OCI-M1 (cell line): Measurements from ENCODE around the gene SLC7A8.

Source experiments
- DNase-seq: peaks from one replicate; lab custom pipeline; 2025; lab: John Stamatoyannopoulos, UW

Gene SLC7A8

DNA sequence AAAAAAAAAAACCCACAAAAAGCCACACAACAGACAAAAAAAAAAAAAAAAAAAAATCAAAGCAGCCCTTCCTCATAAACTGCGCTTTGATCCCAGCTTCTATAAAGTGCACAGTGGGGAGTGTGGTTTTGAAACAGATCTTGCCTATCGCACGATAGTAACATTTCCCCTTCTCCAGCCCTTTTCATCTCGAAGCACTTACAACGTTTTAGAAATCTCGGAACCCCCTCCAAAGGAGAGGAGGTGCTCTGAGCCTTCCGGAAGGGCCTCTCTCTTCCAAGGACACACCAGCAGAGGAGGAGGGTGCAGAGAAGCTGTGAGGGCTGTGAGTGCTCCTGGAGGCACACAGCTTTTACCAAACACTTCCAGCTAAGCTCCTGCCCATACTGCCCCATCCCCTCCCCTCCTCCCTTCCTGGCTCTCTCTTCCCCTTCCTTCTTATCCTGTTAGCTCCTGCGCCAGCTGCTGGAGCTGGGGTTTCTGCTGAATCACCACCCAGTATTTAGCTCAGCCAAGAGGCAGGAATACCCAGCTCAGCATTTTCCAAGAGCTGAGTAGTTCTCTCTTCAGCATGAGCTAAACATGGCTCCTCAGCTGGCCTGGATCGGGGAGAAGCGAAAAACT, 28.4 kb downstream of the SLC7A8 start:
- peak; percentile 43 for DNase-seq

DNA sequence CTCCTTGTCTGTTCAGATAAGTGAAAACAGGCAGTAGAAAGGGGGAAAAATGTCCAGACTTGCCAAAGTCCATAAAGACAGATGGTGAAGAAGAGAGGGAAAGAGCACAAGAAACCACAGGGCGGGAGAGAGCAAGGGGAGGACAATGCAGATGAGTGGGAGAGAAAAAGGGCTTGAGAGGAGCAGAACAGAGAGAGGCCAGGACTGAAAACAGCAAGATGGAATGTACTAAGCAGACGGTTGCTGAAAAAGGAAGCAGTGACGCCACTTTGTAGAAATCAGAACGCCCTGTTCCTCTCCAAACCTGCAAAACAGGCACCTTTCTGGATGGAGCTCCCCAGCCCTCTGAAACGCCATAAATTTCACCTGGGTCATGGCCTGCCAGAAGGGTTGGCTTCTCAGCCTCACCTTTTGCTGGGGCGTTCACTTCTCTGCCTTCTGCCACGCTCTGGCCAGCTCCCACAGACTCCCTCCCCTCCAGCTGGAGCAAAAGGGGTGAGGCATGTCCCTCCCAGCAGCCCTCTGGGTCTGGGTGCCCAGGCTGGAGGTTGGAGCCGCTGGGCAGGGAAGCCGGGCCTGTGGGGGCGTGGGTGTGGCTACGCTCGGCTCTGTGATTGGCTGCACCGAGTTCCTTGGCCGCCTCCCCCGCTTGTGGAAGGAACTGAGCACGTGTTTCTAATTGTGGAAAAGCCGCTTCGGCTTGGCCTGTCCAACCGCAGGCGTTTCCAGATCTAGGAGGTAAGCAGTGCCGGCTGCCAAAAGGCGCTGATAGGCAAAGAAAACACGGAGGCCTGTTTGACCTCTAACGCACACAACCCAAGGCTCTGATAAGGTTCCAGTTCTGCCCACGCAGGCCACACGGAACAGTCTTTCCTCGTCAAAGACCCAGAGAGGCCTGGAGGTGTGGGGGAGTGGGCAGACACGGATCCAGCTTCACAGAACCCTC, 29.3 kb downstream of the SLC7A8 start:
- DNase-seq: peak; percentile 83

DNA sequence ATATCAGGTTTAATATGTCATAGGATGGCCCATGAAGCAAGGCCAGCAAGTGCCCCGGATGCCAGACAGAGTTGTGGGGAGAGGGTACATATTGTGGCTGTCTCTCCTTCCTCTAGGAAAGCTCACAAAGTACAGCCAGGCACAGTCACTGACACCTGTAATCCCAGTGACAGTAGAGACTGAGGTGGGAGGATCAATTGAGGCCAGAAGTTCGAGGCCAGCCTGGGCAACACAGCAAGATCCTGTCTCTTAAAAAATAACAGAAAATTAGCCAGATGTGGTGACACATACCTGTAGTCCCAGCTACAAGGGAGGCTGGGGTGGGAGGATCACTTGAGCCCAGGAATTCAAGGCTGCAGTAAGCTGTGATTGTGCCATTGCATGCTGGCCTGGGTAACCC, 32.1 kb downstream of the SLC7A8 start:
- DNase-seq: no peak

DNA sequence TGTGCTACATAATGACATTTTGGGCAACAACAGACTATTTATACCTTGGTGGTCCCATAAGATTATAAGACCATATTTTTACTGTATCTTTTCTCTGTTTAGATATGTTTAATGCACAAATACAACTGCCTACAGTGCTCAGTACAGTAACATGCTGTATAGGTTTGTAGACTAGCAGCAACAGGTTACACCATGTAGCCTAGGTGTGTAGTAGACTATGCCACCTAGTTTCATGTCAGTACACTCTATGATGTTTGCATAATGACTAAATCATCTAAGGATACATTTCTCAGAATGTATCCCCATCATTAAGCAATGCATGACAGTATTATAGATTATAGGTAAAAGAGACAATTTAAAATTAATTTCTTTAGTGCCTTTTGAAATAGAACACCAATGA, 33.7 kb downstream of the SLC7A8 start:
- DNase-seq: no peak

DNA sequence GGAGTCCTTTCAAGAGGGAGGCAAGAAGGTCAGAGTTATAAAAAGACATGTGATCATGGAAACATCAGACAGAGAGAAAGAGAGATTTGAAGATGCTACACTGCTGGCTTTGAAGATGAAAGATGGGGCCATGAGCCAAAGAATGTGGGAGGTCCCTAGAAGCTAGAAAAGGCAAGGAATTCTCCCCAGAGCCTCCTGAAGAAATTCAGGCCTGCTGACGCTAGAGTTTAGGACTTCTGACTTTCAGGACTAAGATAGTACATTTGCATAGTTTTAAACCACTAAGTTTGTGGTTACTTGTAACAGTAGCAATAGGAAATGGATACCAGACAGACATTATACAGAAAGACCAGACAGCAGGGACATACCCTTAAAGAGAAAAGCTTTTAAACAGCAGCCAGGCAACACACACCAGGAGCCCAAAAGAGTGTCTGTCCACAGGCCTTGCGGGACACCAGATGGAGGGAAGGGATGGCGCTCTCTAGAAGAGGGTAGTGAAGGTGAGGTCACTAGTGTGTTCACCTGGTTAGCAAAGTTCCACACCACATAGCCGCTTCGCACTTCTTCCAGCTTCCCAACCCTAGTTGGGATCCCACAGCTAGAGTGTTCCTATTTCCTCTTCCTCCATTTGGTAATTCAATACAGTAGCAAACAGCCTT, 34.7 kb downstream of the SLC7A8 start:
- no peak for DNase-seq

DNA sequence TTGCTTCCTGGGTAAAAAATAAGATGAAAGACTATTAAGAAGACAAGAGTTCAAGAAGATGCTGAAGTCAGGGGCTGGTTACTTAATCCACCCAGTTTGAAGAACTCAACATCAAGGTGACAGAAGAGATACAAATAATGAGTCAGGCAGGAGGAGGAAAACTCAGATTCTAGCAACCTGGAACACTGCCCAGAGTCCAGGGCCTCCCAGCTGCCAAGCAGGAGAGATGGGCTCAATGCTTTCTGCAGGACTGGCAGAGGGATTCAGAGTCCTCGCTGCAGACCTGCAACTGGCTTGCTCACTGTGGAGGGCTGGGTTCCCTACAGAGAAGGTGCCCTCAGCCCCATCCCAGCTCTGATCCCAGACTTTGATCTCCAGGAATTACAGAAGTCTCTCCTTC, 35.8 kb downstream of the SLC7A8 start:
- no peak for DNase-seq

DNA sequence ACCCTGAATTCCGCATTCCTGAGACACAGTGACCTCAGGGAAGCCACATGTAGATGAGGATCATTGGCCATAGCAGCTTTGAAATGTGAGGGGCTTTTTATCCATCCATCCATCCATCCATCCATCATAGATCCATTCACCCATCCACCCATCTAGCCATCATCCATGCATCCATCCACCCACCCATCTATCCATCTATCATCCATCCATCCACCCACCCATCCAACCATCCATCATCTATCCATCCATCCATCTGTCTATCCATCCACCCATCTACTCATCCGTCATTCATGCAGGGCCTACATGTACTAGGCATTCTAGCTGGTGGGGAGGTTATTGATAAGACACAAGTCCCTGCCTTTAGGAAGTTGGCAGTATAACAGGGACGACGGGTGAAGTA, 36.5 kb downstream of the SLC7A8 start:
- DNase-seq: no peak

DNA sequence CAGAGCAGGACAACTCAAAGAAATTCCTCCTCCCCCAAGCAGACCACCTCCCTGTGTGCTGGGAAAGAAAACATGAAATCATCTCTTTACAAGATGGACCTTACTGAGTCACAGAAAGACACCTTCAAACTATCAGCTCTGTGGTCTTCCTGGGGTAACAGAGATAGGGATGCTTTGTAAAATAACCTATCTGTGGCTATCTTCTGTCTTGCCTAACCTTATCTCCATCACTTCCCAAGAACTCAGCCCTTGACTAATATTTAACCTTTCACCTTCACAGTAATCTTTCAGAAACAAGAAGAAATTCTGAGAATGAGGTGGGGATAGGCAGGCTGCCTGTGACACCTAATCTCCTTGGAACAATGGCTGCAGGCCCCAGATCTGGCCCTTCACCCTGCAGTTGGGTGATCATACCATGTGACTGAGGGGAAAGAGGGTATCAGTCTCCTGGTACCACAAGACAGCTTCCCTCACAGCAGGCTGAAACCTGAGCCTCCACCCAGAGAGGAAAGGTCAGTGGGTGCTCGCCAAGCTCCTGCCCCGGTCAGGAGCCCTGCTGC, 37.0 kb downstream of the SLC7A8 start:
- DNase-seq: peak; percentile 12

DNA sequence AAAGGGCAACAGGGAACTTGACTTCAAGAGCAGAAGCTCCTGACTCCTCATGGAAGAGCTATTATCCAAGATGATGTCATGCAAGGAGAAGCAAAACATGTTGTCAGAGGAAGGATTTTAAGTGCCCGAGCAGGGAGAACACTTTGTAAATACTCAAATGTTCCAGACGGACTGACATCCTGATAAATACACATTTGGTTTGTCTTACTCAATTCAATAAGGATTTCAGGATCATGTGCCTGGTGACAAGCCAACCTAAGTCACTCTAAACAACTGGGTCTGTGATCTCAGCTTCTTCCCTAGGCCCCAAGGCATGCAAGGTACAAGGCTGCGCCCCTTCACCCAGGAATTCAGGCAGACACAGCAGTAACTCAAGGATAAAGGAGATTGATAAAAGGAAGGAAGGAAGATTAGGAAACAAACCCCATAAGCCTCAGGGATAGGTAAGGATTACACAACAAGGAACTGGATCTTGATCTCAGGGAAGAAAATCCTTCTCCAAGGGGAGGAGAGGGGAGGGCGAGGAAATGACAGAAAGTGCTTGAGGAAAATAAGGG, 37.6 kb downstream of the SLC7A8 start:
- DNase-seq: no peak

DNA sequence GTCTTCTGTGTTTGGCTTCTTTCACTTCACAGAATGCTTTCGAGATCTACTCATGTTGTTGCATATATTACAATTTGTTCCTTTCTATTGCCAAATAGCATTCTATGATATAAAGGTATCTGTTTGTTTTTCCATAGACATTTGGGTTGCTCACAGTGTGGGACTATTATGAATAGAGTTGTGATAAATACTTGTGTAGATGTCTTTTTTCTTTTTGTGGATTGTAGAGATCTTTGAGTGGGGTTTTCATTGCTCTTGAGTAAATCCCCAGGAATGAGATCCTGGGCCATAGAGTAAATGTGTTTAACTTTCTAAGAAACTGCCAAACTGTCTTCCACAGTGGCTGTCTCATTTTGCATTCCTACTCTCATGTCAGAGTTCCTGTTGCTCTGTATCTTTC, 39.5 kb downstream of the SLC7A8 start:
- DNase-seq: no peak

DNA sequence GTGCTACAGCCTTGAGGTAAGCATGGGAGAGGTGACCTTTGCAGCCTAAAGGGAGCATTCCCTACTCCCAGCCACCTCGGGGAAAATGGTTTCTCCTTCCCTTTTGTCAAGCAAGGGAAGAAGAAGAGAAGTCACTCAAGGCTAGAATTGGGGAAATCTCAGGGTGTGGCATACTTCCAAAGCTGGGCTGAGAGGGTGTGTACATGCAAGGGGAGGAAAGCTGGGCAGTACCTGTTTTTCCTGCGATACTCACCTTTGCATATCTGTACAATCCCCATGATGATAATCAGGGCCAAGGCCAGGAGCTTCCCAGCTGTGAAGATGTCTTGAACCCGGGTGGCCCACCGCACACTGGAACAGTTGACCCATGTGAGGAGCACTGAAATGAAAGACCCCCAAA, 40.6 kb downstream of the SLC7A8 start:
- no peak for DNase-seq

DNA sequence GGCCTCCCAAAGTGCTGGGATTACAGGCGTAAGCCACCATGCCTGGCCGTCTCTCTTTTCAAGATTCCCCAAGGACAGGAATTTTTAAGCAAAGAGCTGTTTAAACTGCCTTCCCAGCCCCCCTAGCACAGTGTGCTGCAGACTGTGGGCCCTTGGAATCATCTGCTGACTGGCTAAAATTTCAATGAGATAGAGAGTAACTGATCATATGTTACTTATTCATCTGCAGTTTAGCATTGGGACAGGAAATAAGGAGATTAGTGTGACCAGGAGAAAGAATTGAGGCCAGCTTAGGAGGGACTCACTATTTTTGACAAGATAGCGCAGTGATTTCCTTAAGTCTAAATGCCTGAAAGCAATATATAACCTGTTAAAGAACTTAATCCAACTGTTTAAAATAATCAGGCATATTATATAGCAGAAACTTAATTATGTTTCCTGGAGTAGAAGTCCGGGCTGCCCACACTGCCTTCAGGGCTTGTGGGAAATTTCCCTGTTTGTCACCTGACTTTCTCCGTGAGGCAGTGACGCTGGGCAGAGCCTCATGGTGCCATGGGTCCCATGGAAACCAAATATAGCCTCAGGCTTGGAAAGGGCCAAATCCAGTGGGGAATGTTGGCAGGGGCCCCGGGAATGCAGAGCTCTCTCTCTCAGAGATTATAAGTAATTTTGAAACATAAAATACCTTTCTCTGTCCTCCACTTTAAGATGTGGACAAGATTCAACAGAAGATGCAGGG, 41.6 kb downstream of the SLC7A8 start:
- DNase-seq: no peak

DNA sequence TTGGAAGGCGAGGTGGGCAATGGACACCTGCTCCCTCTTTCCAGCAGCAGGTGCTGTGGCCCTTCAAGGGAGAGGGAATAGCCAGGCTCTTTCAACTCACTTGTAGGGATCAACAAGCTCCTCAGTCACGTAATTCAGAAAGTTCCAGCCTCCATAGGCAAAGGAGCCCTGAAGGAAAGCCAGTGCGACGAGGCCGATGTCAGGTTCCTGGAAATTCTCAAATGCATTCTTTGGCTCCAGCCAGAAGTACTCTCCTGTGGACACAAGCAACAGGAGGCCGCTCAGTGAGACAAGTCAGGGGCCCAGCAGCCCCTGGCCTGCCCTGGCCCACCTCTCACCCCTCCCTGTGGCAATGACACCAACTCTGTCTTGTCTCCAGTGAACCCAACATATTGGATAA, 43.1 kb downstream of the SLC7A8 start:
- no peak for DNase-seq

DNA sequence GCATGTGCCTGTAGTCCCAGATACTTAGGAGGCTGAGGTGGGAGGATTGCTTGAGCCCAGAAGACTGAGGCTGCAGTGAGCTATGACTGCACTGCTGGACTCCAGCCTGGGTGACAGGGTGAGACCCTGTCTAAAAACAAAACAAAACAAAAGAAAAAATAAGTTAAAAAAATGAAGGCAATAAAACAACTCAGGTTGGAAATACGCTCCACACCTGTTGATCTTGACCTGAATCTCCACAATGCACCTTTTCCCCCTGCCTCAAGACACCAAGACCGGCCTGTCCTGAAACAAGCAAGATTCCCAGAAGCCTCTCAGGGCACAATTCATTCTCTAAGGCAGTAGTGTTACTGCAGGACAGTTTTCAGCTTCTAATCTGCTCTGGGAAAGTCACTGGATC, 43.6 kb downstream of the SLC7A8 start:
- no peak for DNase-seq

DNA sequence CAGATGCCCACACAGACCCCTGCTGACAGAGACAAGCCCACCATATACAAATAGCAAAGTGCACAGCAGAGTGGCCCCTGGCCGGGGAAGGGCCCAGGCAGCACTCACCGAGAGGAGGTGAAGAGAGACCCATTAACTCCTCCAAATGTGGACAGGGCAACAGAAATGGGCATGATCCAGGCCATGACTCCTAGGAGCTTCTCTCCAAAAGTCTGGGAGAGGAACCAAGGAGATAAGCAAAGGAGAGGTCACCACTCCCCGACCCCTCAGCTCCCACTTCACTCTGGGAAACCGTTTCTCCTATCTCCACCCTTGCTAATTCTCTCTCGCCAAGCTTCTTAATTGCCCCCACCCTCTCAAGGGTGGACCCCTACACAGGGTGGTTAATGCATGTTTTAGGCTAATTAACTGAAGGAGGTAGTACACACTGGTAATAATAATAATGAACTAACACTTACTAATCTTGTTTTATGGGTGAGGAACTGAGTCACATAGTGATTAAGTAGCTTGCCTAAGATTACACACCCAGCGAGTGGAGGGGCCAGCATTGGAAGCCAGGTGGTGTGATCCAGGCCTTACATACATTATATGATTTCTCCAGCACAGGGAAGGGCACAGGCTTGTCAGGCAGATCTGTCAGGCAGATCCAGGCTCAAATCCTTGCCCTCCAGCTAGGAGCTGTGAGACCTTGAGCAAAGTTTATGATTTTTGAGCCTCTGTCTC, 45.5 kb downstream of the SLC7A8 start:
- no peak for DNase-seq

DNA sequence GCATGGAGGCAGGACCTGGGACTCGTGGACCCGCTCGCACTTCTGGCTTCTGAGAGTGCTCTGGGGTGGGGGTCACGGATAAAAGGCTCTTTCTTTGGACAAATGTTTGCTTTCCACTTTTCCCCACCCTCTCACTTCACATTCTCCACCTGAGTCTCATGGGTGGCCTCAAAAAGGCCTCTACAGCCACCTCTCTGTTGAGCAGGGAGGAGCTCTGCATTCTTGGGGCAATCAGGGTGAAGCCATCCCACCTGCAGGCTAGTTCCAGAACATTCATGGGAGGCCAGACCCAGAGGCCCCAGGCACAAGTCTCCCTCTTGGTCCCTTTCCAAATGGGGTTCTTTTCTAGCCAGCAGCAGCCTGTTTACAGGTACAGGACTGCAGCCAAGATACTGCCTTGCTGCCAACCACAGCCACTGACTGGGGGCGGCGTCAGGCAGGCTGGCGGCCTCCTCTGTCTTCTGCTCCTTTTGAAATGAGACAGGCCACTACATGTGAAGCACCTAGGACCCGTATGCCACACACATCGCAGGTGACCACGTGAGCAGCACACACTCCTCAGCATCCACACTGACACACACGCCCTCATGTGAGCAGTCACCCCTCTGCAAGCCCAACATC, 46.2 kb downstream of the SLC7A8 start:
- no peak for DNase-seq

DNA sequence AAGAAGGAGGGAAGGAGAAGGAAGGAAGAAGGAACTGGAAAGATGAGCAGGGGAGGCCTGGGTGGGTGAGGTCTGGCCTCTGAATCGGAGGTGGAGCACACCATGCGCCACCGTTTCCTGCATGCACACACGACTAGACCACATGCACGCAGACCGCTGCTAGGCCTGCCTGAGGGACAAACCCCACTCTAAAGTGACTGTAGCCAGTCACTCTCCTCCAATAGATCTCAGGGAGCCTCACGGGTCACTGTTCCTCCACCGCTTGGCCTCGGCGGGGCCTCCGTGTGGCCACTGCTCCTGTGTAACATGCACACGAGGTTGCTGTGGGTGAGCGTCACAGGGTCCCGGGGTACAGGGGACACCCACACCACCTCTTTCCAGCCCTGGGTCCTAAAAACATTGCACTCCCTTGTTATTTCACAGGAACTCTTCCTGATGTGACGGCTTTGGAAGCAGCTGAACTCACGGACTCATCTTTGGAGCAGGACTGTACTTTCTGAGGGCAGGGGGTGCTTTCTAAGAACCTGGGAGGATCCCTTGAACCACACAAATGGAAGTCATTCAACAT, 46.8 kb downstream of the SLC7A8 start:
- no peak for DNase-seq

DNA sequence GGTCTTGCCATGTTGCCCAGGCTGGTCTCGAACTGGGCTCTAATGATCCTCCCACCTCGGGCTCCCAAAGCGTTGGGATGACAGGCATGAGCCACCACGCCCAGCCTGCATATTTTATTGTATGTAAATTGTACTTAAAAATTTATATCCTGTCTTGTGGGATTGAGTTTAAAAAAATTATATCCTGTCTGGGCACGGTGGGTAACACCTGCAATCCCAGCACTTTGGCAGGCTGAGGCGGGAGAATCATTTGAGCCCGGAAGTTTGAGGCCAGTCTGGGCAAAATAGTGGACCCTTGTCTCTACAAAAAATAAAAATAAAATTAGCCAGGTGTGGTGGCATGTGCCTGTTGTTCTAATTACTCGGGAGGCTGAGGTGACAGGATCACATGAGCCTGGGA, 50.5 kb downstream of the SLC7A8 start:
- DNase-seq: no peak

DNA sequence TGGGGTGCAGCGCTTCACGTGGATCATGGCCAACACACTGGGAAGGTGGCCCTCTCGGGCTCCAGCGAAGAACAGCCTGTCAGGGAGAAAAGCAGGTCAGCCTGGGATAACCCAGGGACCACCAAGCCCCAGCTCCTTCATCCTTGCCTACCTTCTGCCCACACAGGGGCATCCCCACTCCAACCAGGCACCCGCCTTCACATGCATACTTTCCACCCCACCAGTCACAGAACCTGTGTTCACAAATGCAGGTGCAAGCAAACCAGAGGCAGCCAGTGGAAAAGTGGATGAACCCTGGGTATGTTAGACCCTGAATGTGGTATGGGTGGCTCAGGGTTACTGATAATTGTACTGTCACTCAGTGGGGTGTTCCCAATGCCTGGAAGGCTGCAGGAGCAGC, 52.0 kb downstream of the SLC7A8 start:
- DNase-seq: no peak

DNA sequence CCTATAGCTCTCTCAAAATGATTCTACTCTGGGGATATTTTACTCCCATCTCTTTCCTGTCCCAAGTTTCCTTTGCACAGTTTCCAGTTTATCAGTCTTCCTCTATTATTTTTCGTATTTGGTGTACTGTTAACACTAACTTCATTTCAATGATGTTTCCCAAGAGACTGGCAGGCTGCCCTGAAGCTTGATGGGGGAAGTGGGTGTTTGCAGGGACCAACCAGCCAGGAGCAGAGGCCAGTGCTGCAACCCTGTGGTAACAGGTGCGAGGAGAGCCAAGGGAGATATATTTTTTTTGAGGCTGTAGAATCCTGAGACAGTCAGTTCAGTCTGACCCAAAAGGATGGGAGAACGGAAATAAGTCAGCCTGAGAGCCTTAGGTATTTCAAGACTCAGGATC, 52.6 kb downstream of the SLC7A8 start:
- DNase-seq: no peak
